Effector memory CD4-positive, alpha-beta T cell (primary cell): ENCODE measurements around the gene APC2.

ENCODE experiments used
- DNase-seq, 3 donors: peaks; one replicate each; pipeline ENCODE4 v3.0.0-alpha.2; 2020
- H3K27ac ChIP-seq: 2 replicates; pipeline ENCODE4 v1.7.0; 2013; ENCODE audit warnings: mild to moderate bottlenecking, low read length, moderate library complexity; ENCODE audit not compliant: insufficient read depth, poor library complexity, severe bottlenecking
- H3K27me3 ChIP-seq: replicated peaks from 2 replicates; pipeline ENCODE4 v1.7.0; 2013; ENCODE audit warnings: mild to moderate bottlenecking, low read length; ENCODE audit not compliant: insufficient read depth, control insufficient read depth, poor library complexity, severe bottlenecking
- H3K36me3 ChIP-seq: 2 replicates; pipeline ENCODE4 v1.7.0; 2013; ENCODE audit warnings: mild to moderate bottlenecking, low read length, moderate library complexity; ENCODE audit not compliant: control insufficient read depth, insufficient read depth
- H3K4me1 ChIP-seq: 2 replicates; pipeline ENCODE4 v1.7.0; 2013; ENCODE audit warnings: low read length, mild to moderate bottlenecking; ENCODE audit not compliant: control insufficient read depth, insufficient read depth, poor library complexity, severe bottlenecking
- H3K4me3 ChIP-seq: 2 replicates; pipeline ENCODE4 v1.7.0; 2013; ENCODE audit warnings: low read length, low read depth, mild to moderate bottlenecking; ENCODE audit not compliant: insufficient read depth, poor library complexity, severe bottlenecking
- H3K9me3 ChIP-seq: 2 replicates; pipeline ENCODE4 v1.7.0; 2013; ENCODE audit warnings: mild to moderate bottlenecking, low read length, moderate library complexity; ENCODE audit not compliant: control insufficient read depth

Gene APC2

GRCh38 chr19:1450735-1451731, 1.1 kb downstream of the APC2 start:
- no peak overlapping the region for H3K27ac ChIP-seq
- H3K9me3 ChIP-seq: no peaks in the 10 kb centered on the region
- peaks cover 94% of the 10 kb centered on the region for H3K27me3 ChIP-seq
- H3K4me1 ChIP-seq: peaks cover 33% of the 10 kb centered on the region
- no peak overlapping the region for H3K4me3 ChIP-seq
- DNase-seq: no peak
- no peaks in the 10 kb centered on the region for H3K36me3 ChIP-seq

GRCh38 chr19:1451916-1452801, 2.2 kb downstream of the APC2 start:
- Histone ChIP-seq H3K27ac (no peak overlapping the region), H3K36me3 (no peaks in the 10 kb centered on the region), H3K9me3 (no peaks in the 10 kb centered on the region), H3K4me3 (no peak overlapping the region), H3K27me3 (peaks cover 94% of the 10 kb centered on the region), H3K4me1 (peaks cover 29% of the 10 kb centered on the region)
- no peak for DNase-seq

DNA sequence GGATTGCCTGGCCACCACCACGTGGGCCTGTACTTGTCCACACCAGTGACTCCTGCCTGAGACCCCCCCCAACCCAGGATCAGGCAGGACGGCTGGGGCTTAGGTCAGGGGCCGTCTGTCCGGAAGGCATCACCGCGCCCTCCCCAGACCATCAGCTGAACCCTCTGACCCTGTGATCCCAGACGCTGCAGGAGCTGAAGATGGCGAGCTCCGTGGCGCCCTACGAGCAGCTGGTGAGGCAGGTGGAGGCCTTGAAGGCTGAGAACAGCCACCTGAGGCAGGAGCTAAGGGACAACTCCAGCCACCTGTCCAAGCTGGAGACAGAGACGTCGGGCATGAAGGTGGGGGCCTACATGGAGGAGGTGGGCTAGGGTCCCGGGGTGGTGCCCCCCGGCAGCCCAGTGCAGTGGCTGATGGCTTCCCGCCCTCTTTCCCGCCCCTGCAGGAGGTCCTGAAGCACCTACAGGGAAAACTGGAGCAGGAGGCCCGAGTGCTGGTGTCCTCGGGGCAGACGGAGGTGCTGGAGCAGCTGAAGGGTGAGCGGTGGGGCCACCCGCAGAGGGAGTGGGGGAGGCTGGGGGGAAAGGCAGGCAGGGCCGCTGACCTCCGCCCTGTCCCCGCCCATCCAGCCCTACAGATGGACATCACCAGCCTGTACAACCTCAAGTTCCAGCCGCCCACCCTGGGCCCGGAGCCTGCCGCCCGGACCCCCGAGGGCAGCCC, 3.0 kb downstream of the APC2 start:
- no peak for DNase-seq
- no peak overlapping the region for H3K4me3 ChIP-seq
- peaks cover 92% of the 10 kb centered on the region for H3K27me3 ChIP-seq
- peaks cover 29% of the 10 kb centered on the region for H3K4me1 ChIP-seq
- no peaks in the 10 kb centered on the region for H3K36me3 ChIP-seq
- no peaks in the 10 kb centered on the region for H3K9me3 ChIP-seq
- H3K27ac ChIP-seq: no peak overlapping the region

- H3K27ac ChIP-seq: no peak overlapping the region
- no peak overlapping the region for H3K4me3 ChIP-seq
- H3K27me3 ChIP-seq: peaks cover 86% of the 10 kb centered on the region
- no peaks in the 10 kb centered on the region for H3K36me3 ChIP-seq
- no peaks in the 10 kb centered on the region for H3K9me3 ChIP-seq
- H3K4me1 ChIP-seq: peaks cover 29% of the 10 kb centered on the region
- DNase-seq: no peak
These were observed 3.8 kb downstream of the APC2 start for GRCh38 chr19:1453525-1454364.

DNA sequence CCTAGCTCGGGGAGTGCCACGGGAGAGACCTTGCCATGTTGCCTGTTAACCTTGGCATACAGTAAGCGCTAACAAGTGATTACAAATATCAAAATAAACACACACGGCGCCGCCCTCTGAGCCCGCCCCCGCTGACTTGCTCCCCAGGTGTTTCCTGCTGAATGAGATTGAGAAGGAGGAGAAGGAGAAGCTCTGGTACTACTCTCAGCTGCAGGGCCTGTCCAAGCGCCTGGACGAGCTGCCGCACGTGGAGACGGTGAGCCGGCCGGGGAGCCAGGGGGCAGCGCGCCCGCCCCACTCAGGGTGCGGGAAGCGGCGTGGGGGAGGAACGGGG, 5.0 kb downstream of the APC2 start:
- H3K4me3 ChIP-seq: no peak overlapping the region
- DNase-seq: no peak
- no peaks in the 10 kb centered on the region for H3K9me3 ChIP-seq
- H3K4me1 ChIP-seq: peaks cover 26% of the 10 kb centered on the region
- no peaks in the 10 kb centered on the region for H3K36me3 ChIP-seq
- peaks cover 74% of the 10 kb centered on the region for H3K27me3 ChIP-seq
- no peak overlapping the region for H3K27ac ChIP-seq

- no peak overlapping the region for H3K4me3 ChIP-seq
- peak; percentile 29 to 50 (median 46) for DNase-seq
These were observed 5.6 kb downstream of the APC2 start for GRCh38 chr19:1455336-1456120.

DNA sequence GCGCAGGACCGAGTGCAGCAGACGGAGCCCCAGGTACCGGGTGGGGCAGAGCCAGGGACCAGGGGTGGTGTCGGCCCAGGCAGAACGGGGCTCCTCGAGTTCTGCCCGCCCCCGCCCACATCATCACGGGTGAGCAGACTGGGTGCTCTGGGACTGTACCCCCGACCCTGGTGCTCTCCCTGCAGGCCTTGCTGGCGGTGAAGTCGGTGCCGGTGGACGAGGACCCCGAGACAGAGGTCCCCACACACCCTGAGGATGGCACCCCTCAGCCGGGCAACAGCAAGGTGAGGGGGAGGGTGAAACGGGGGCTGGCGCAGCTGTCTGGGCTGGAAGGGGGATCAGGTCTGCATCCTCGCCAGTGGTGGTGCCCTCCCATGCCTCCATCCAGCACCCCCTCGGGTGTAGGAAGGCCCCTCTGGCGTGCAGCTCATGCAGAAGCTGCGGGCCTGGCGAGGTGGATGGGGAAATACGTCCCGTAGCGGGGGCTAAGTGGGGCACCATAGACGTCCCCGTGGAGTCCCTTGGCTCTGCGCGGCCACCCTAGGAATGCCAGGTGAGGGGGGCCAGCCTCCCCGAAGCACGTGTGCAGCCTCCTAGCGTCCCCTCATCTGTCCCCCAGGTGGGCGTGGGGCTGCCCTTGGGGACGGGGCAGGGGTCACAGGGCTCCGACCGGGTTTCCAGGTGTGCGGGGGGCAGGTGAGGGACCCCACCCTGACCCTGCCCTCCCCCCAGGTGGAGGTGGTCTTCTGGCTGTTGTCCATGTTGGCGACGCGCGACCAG, 6.4 kb downstream of the APC2 start:
- H3K4me3 ChIP-seq: no peak overlapping the region
- H3K9me3 ChIP-seq: no peaks in the 10 kb centered on the region
- peaks cover 62% of the 10 kb centered on the region for H3K27me3 ChIP-seq
- H3K36me3 ChIP-seq: no peaks in the 10 kb centered on the region
- H3K4me1 ChIP-seq: peaks cover 19% of the 10 kb centered on the region
- no peak for DNase-seq
- H3K27ac ChIP-seq: no peak overlapping the region

More at GRCh38 chr19:1455336-1456120, 5.6 kb downstream of the APC2 start:
- H3K36me3 ChIP-seq: no peaks in the 10 kb centered on the region
- peaks cover 69% of the 10 kb centered on the region for H3K27me3 ChIP-seq
- peaks cover 20% of the 10 kb centered on the region for H3K4me1 ChIP-seq
- H3K27ac ChIP-seq: no peak overlapping the region
- H3K9me3 ChIP-seq: no peaks in the 10 kb centered on the region

GRCh38 chr19:1457031-1457739, 7.3 kb downstream of the APC2 start:
- no peak for DNase-seq
- Histone ChIP-seq H3K27ac (no peak overlapping the region), H3K4me3 (no peak overlapping the region), H3K9me3 (no peaks in the 10 kb centered on the region), H3K4me1 (peaks cover 19% of the 10 kb centered on the region), H3K27me3 (peaks cover 53% of the 10 kb centered on the region), H3K36me3 (no peaks in the 10 kb centered on the region)
